Body of pancreas (tissue), 4 donors: ENCODE results near the gene MB21D2. TPM values are rescaled to one million over a fixed set of nuclear protein-coding genes. Genes with fewer than 3 reads are reported as not detected.

ENCODE experiments used
- ATAC-seq: fragments of 150-250 bp; one replicate; pipeline ENCODE4 v1.9.1; 2016
- DNase-seq, 4 donors: peaks; one replicate each; pipeline ENCODE4 v3.0.0-alpha.2; 2019
- H3K27ac ChIP-seq, 4 donors: fragments of 200-600 bp; sonication (generic); 1 replicate in 3 of 4; 2 replicates in 1 of 4; pipeline versions ENCODE4 v1.5.1 to v1.6.1; 2016 to 2019; ENCODE audit warnings: mild to moderate bottlenecking in 1 of 4, mixed read lengths in 1 of 4, moderate library complexity in 1 of 4
- H3K27me3 ChIP-seq, 2 donors: fragments of 200-600 bp; sonication (generic); one replicate each; pipeline ENCODE4 v1.6.0; 2016; ENCODE audit warnings: mild to moderate bottlenecking in 1 of 2
- H3K36me3 ChIP-seq, 2 donors: fragments of 200-600 bp; sonication (generic); replicated peaks in 1 of 2; 2 replicates each; pipeline ENCODE4 v1.5.1; 2016; ENCODE audit warnings: low read depth in 2 of 2; ENCODE audit not compliant: insufficient read depth in 1 of 2
- H3K4me1 ChIP-seq: fragments of 200-600 bp; sonication (generic); one replicate; pipeline ENCODE4 v1.6.0; 2016
- H3K4me3 ChIP-seq, 2 donors: fragments of 200-600 bp; sonication (generic); 1 replicate in 1 of 2; 2 replicates in 1 of 2; pipeline ENCODE4 v1.5.1; 2016 to 2019
- H3K9me3 ChIP-seq, 3 donors: fragments of 200-600 bp; sonication (generic); 1 replicate in 2 of 3; 2 replicates in 1 of 3; pipeline ENCODE4 v1.5.1; 2016
- CTCF ChIP-seq, 7 experiments: fragments of 450-650 bp in 4 of 7; fragments of 200-600 bp in 3 of 7; sonication (generic) in 3 of 7; IDR thresholded peaks; one replicate each; pipeline ENCODE4 v1.5.1; 2016 to 2019; ENCODE audit warnings: antibody characterized with exemption in 7 of 7
- POLR2A ChIP-seq, 3 donors: fragments of 450-650 bp; IDR thresholded peaks; one replicate each; pipeline ENCODE4 v1.6.1; 2016; ENCODE audit warnings: antibody characterized with exemption in 3 of 3, mild to moderate bottlenecking in 2 of 3
- WGBS, 2 donors: methylation state at CpG; one replicate each; pipeline ENCODE4 v1.1.5; 2017; 5-methylcytosine and 5-hydroxymethylcytosine counted together
- intact Hi-C: fragments of 100-400 bp; cut with DNase I; formaldehyde crosslinking; loops from one replicate; pipeline ENCODE4 v1.15.1; 2023
- total RNA-seq, 2 donors: library from RNA; depleted of rRNA; stranded (reverse); fragments of >200 nt; gene quantifications; one replicate each; pipeline ENCODE4 v1.1.0, GENCODE V29; 2016

MB21D2 gene
- total RNA-seq, 2 donors from 2014 or later: 0.66 to 1.8 TPM

DNA sequence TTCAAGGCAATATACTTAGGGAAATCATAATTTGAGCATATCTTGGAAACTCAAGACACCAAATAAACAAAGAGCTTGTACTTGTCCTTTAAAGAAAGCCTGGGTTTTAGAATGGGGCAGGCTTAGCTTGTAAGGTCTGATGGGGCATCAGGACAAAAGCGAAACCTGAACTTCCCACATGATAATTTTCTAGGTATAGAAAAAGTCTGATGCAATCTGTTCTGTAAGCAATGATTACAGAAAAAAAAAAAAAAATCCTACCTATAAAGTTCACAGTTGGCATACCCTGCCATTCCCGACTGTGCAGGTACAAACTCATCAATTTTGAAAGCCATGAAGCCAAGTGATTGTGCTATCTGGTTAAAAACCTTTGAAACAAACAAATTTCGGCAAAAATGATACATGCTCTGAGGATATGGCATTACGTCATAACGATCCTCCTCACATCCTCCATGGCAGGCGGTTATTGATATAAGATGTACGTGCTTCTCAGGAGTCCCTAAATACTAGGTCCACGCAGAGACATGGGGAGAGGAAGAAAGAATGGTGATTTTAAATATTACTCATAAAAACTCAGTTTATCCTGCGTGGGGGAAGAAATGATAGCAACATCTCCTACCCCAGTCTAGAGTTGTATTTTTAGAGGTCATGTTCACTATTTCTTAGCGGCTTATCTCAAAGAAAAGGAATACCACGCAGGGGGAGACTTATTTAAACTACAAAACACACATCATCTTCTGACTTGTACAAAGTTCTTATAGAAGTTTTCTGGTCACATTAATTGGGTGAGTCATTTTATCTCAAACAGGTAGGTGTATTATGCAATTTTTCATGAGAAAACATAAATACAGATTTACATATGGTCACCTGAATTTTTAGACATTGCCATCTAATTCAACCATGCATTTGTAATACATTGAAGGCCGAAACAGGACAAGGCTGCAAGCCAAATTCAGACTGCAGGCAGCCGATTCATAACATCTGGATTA lies 27.0 kb downstream of the MB21D2 start:
- Histone ChIP-seq H3K9me3 (no peaks in the 10 kb centered on the region), H3K27me3 (no peaks in the 10 kb centered on the region), H3K4me1 (peaks cover 11% of the 10 kb centered on the region), H3K36me3 (no peaks in the 10 kb centered on the region), H3K27ac (no peak overlapping the region), H3K4me3 (no peak overlapping the region)
- 86 to 91% methylated on average over 13 of the region's 13 CpGs for WGBS, 2 donors
- intact Hi-C loops: no loop called here
- TF ChIP-seq POLR2A (IDR thresholded peaks at IDR 0.05): no peak
- TF ChIP-seq CTCF (IDR thresholded peaks at IDR 0.05): no peak
- ATAC-seq (no peak), DNase-seq (no peak)

GRCh38 chr3:192889679-192890078 lies 28.0 kb downstream of the MB21D2 start:
- Histone ChIP-seq H3K27me3 (no peaks in the 10 kb centered on the region), H3K36me3 (no peaks in the 10 kb centered on the region), H3K4me1 (peaks cover 11% of the 10 kb centered on the region), H3K9me3 (no peaks in the 10 kb centered on the region), H3K27ac (peak overlapping the region in 1 of 4 donors; percentile 4), H3K4me3 (no peak overlapping the region)
- TF ChIP-seq POLR2A (IDR thresholded peaks at IDR 0.05) (no peak), CTCF (IDR thresholded peaks at IDR 0.05) (no peak)
- intact Hi-C loops: no loop called here
- no peak for DNase-seq
- WGBS, 2 donors: 43 to 45% methylated on average over 3 of the region's 3 CpGs
- no peak for ATAC-seq

DNA sequence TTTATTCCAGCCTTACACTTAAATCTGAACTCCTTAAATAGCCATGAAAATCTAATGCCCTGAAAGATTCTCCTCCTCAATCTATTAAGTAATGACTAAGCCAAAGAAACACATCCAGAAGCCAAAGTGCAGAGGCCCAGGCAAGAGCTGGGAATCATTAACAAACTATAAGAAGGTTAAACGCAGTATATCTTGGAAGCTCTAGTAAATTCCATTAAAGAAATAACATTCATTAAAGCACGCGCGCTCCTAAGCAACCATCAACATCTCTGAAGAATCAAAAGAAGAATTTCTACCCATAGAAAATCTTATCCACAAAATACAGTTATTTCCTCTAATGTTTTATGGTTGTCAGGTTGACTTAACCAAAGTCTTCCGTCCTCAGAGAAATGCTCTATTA lies 29.5 kb downstream of the MB21D2 start:
- H3K4me1 ChIP-seq: peaks cover 11% of the 10 kb centered on the region
- WGBS, 2 donors: 80 to 81% methylated on average over 5 of the region's 5 CpGs
- no peak for ATAC-seq
- H3K36me3 ChIP-seq: no peaks in the 10 kb centered on the region
- intact Hi-C loops: no loop called here
- no peaks in the 10 kb centered on the region for H3K9me3 ChIP-seq
- TF ChIP-seq POLR2A (IDR thresholded peaks at IDR 0.05): no peak
- no peak for TF ChIP-seq CTCF (IDR thresholded peaks at IDR 0.05)
- H3K27me3 ChIP-seq: no peaks in the 10 kb centered on the region
- no peak for DNase-seq
- no peak overlapping the region for H3K4me3 ChIP-seq
- no peak overlapping the region for H3K27ac ChIP-seq

- Histone ChIP-seq H3K27ac (no peak overlapping the region), H3K9me3 (no peaks in the 10 kb centered on the region), H3K4me3 (no peak overlapping the region), H3K27me3 (no peaks in the 10 kb centered on the region), H3K36me3 (no peaks in the 10 kb centered on the region), H3K4me1 (peaks cover 11% of the 10 kb centered on the region)
- ATAC-seq (no peak), DNase-seq (no peak)
- intact Hi-C loops: no loop called here
- 94 to 95% methylated on average over 6 to 7 of the region's 7 CpGs for WGBS, 2 donors
- TF ChIP-seq POLR2A (IDR thresholded peaks at IDR 0.05): no peak
These were observed 30.0 kb downstream of the MB21D2 start for GRCh38 chr3:192887701-192888100.

DNA sequence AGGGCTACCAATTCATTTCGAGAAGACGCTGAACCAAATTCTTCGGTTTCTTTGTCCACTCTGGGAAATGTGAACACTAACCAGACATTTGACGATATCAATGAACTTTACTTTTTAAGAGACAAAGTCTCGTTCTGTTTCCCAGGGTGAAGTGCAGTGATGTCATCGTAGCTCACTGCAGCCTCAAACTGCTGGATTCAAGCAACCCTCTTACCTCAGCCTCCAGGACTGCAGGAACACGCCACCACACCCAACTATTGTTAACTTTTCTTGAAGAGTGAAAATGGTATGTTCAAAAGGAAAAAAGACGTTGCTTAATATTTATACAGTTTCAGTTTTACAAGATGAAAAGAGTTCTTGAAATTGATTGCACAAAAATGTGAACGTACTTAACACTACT lies 30.6 kb downstream of the MB21D2 start:
- ATAC-seq: no peak
- Histone ChIP-seq H3K36me3 (no peaks in the 10 kb centered on the region), H3K9me3 (no peaks in the 10 kb centered on the region), H3K4me1 (peaks cover 11% of the 10 kb centered on the region), H3K27ac (no peak overlapping the region), H3K27me3 (no peaks in the 10 kb centered on the region), H3K4me3 (no peak overlapping the region)
- no peak for DNase-seq
- WGBS, 2 donors: 89 to 91% methylated on average over 9 of the region's 9 CpGs
- TF ChIP-seq CTCF (IDR thresholded peaks at IDR 0.05) (no peak), POLR2A (IDR thresholded peaks at IDR 0.05) (no peak)
- intact Hi-C loops: no loop called here
